NCI-H226 (cell line): ENCODE results near the gene PAQR7.
A peak's percentile ranks its signal among the peaks of the same experiment; 100 is the strongest.

Experiments used
- DNase-seq: peaks from one replicate; pipeline ENCODE4 v3.0.0-alpha.2; 2015

The PAQR7 gene

DNA sequence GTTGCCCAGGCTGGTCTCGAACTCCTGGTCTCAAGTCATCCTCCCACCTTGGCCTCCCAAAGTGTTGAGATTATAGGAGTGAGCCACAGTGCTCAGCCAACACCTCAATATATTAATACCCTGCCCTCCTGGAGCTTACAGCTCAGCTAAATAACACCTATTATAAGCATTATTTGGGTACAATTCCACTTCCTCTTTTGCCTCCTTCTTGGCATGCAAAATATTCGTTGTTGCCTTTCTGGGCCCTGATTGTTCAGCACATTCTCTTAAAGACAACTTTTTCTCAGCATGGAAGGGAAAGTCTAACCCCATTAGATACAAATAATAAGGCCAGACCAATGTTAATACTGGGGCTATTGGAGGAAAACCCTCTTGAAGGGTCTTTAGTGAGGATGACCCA, 2.8 kb downstream of the PAQR7 start:
- DNase-seq = no peak

GRCh38 chr1:25871704-25872494, 3.6 kb downstream of the PAQR7 start:
- DNase-seq = no peak

- DNase-seq = no peak
Measured at GRCh38 chr1:25871086-25871703, 4.3 kb downstream of the PAQR7 start.

- DNase-seq = no peak
Measured at GRCh38 chr1:25870614-25871013, 4.9 kb downstream of the PAQR7 start.

GRCh38 chr1:25869909-25870606, 5.5 kb downstream of the PAQR7 start:
- no peak for DNase-seq

- DNase-seq = no peak
Measured at GRCh38 chr1:25867210-25867991, 8.1 kb downstream of the PAQR7 start.

DNA sequence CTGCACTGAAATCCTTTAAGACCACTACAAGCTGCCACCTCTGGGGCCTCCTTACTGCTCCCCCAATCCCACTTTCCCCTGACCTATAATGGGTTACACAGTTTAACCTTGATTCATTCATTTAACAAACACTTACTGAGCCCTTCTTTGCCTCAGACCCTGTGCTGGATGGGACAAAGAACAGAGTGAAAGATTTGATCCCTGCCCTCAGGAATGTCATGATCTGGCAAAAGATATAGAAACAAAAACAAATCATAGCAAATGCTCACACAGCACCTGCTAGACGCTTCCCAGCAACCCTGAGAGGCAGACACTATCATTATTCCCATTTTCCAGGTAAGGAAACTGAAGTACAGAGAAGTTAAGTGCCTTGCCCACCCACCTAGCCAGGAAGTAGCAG, 9.2 kb downstream of the PAQR7 start:
- DNase-seq = no peak

DNA sequence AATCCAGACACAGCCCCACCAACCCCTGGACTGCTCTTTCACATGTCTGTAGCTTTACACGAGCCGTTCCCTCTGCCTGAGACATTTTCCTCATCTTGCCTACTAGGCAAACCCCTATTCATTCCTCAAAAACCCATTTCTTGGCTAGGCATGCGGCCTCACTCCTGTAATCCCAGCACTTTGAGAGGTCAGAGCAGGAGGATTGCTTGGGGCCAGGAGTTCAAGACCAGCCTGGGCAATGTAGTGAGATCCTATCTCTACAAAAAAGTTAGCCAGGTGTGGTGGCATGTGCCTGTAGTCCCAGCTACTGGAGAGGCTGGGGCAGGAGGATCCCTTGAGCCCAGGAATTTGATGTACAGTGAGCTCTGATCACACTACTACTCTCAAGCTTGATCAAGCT, 11.1 kb downstream of the PAQR7 start:
- DNase-seq = no peak

GRCh38 chr1:25863486-25864262, 11.8 kb downstream of the PAQR7 start:
- no peak for DNase-seq

- DNase-seq = no peak
Measured at GRCh38 chr1:25862785-25863485, 12.6 kb downstream of the PAQR7 start.

DNA sequence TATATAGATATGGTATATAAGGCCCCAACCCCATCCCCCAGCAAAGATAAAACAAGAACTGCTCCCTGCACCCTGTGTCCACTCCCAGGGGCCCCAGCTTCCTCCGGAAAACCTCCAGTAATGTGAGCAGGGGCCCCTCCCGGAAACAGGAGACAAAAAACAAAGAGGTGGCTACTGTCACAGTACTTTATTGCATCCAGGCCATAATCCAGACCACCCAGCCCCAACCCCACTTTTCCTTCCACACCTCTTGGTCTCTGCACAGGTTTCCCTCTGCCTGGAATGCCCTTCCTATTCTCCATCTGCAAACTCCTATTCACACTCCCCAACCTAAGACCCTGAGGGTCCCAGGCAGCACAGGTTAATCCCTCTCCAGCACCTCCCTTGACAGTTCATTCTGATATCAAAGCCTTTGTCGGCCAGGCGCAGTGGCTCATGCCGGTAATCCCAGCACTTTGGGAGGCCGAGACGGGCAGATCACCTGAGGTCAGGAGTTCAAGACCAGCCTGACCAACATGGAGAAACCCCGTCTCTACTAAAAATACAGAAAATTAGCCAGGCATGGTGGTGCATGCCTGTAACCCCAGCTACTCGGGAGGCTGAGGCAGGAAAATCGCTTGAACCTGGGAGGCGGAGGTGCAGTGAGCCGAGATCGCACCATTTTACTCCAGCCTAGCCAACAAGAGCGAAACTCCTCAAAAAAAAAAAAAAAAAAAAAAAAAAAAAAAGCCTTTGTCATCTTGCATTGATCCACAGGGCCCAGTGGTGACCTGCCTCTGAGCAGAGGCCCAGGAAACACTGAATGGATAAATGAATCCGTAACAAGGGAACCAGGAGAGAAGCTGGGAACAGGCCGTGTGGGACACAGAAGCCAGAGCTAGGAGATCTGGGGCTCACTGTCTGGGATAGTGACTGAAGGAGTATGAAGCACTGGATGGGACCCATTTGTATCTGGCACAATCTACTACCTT, 13.9 kb downstream of the PAQR7 start:
- no peak for DNase-seq

- DNase-seq = peak; percentile 77
Measured at GRCh38 chr1:25858906-25859789, 16.4 kb downstream of the PAQR7 start, which contains the start of gene AUNIP. Gene AUNIP (minus strand): TSS chr1:25859457. CDS start chr1:25859357, 100 bp downstream.

GRCh38 chr1:25858494-25858893, 17.0 kb downstream of the PAQR7 start:
- no peak for DNase-seq

GRCh38 chr1:25856856-25857255, 18.7 kb downstream of the PAQR7 start:
- DNase-seq = no peak

DNA sequence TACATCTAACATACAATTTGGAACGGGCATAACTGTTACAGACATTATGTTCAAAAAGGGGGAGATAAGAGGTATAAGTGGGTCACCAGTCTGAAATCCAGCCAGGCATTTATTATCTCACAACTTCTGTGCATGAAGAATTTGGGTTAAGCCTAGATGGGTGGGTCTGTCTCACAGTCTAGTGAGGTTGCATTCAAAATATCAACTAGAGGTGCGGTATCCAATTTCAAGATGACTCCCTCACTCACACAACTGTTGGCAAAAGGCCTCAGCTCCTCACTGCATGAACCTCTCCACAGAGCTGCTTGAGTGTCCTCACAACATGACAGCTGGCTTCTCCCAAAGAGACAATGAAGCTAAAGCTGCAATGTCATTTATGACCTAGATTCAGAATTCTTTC, 21.0 kb downstream of the PAQR7 start:
- DNase-seq = no peak

- peak; percentile 21 for DNase-seq
Measured at GRCh38 chr1:25848531-25848930, 27.0 kb downstream of the PAQR7 start.

GRCh38 chr1:25847929-25848328, 27.6 kb downstream of the PAQR7 start:
- no peak for DNase-seq

DNA sequence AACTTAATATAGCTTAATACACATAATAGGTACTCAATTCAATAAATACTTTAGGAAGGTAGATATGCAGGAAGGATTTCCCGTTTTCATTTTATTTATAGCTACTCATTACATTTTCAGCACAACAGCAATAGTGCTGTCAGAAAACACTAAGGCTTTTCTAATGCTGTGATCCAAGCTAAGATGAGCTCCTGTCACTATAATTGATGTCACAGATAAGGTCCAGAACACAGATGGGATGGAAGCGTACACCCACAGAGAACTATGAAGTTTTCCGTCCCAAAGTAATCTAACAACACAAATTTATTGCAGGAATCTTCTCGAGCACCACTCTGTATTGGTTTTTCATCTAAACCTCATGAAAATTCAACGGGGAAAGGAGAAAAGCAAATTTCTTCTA, 29.8 kb downstream of the PAQR7 start:
- DNase-seq = no peak
